NCI-H446 (cell line): ENCODE measurements around the gene NVL.
"Not testable (repeated sequence)": the region's sequence is repeated elsewhere in the genome, so short reads cannot be mapped to it uniquely, and the experiment has no call there.

ENCODE experiments used
- DNase-seq, 2 experiments: peaks; one replicate each; lab custom pipeline; 2025; lab: John Stamatoyannopoulos, UW

The NVL gene

GRCh38 chr1:224329842-224330753 lies at the start of gene NVL:
Gene NVL (minus strand): TSS chr1:224330172. CDS start chr1:224330127, 45 bp downstream.
- peak; percentile 78 to 92 for DNase-seq

GRCh38 chr1:224378855-224379631 lies 49.1 kb upstream of the NVL start:
- no peak for DNase-seq

GRCh38 chr1:224377676-224378006 lies 47.7 kb upstream of the NVL start:
- DNase-seq = no peak

GRCh38 chr1:224375059-224375458 lies 45.1 kb upstream of the NVL start:
- no peak for DNase-seq

- DNase-seq = no peak
Observed at GRCh38 chr1:224373008-224373590, 43.1 kb upstream of the NVL start.

GRCh38 chr1:224368409-224368808 lies 38.4 kb upstream of the NVL start:
- no peak for DNase-seq

- no peak for DNase-seq
Observed at GRCh38 chr1:224359207-224359606, 29.2 kb upstream of the NVL start.

GRCh38 chr1:224358237-224358636 lies 28.3 kb upstream of the NVL start:
- DNase-seq = no peak

- DNase-seq = no peak
Observed at GRCh38 chr1:224357626-224358124, 27.7 kb upstream of the NVL start.

GRCh38 chr1:224356685-224357625 lies 27.0 kb upstream of the NVL start, which contains the start of gene CNIH4:
Gene CNIH4 (plus strand): TSS chr1:224356879. CDS start chr1:224356925, 46 bp downstream.
- DNase-seq = peak; percentile 88 to 95

- DNase-seq = no peak
Observed at GRCh38 chr1:224353975-224354925, 24.3 kb upstream of the NVL start.

- DNase-seq = not testable (repeated sequence)
Observed at GRCh38 chr1:224352436-224353085, 22.6 kb upstream of the NVL start.

GRCh38 chr1:224349716-224350115 lies 19.7 kb upstream of the NVL start:
- DNase-seq = not testable (repeated sequence)

GRCh38 chr1:224348137-224348536 lies 18.2 kb upstream of the NVL start:
- no peak for DNase-seq

- DNase-seq = no peak
Observed at GRCh38 chr1:224343679-224344078, 13.7 kb upstream of the NVL start.

- not testable (repeated sequence) for DNase-seq
Observed at GRCh38 chr1:224340453-224341384, 10.7 kb upstream of the NVL start.

- DNase-seq = no peak
Observed at GRCh38 chr1:224339442-224340033, 9.6 kb upstream of the NVL start.
